VCaP (cell line): Measurements from ENCODE around the gene CRYGN.
A peak's percentile ranks its signal among the peaks of the same experiment; 100 is the strongest.

Experiments
- H3K27ac ChIP-seq: fragments of 450-650 bp; 2 replicates; pipeline ENCODE4 v1.5.1; 2017
- TF ChIP-seq, protein P1 (sequence below): fragments of 450-650 bp; conservative IDR thresholded peaks from 2 replicates; pipeline ENCODE4 v1.5.1; 2017; ENCODE audit warnings: mild to moderate bottlenecking, moderate library complexity

Gene CRYGN

DNA sequence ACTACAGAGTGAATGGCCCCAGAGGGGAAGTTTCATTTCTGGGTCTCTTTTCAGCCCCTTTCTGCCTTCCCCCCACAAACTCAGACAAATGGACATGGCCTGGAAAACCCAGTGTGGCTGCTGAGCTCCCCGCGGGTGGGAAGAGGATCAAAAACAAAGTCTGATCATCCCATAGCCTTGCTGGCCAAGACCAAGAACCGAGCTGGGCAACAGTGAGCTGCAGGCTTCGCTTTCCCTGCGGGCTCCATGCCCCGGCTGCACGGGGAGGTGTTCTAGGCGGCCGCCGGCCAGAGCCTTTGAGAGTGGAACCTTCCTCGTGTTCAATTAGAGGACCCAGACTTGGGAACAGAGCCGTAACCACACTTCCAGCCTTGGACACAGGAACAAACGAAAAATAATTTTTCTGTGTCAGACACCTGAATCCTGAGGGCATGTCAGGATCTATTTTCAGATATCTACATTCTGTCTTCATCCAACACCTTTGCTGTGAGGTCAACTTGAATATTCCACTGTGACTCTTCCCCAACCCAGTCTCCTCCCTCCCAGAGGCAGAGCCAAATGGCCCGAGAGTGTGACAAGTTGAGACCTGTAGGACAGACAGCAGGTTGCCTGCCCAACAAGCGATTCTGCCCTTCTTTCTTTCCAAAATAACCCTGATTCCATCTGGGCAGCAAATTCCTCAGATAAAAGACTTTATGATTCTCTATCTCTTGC is 56.1 kb downstream of the CRYGN start:
- TF ChIP-seq, protein P1, sequence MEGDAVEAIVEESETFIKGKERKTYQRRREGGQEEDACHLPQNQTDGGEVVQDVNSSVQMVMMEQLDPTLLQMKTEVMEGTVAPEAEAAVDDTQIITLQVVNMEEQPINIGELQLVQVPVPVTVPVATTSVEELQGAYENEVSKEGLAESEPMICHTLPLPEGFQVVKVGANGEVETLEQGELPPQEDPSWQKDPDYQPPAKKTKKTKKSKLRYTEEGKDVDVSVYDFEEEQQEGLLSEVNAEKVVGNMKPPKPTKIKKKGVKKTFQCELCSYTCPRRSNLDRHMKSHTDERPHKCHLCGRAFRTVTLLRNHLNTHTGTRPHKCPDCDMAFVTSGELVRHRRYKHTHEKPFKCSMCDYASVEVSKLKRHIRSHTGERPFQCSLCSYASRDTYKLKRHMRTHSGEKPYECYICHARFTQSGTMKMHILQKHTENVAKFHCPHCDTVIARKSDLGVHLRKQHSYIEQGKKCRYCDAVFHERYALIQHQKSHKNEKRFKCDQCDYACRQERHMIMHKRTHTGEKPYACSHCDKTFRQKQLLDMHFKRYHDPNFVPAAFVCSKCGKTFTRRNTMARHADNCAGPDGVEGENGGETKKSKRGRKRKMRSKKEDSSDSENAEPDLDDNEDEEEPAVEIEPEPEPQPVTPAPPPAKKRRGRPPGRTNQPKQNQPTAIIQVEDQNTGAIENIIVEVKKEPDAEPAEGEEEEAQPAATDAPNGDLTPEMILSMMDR, result no peak
- H3K27ac ChIP-seq, result no peak overlapping the region

DNA sequence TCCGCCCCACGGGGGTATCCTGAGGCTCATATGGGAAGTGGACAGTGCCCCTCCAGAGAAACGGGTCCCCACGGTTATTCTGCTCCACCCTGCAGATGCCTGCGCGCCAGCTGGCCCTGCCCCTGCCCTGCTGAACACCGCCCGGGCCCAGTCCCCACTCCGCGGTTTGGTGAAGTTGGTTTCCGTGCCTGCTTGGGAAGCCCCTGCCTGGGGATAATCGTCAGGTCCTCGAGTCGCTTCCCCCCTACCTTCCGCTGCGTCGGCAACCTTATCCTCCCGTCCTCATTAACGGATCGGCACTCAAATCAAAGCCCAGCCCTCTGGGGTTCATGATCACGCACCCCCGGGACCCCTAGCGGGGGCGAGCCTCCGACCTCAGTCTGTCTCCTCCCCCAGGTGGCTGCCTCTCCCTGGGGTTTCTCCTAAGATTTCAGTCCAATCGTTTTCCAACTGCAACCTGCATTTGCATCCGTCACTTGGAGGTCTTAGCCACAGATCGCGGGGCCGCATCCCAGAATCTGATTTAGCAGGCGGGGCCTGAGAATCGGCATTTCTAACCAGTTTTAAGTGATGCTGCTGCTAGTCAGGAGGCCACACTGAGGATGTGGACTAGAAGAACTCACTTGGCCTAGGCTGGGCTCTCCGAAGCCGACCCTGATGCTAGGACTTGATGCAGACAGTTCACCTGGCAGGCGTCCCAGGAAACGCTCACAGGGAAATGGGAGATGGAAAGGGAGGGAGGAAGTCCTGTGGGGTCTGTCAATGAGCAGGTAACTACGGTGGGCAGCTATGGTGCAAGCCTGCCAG is 57.7 kb downstream of the CRYGN start:
- peak overlapping the region; percentile 4; the same call in 1 of the 2 replicates for H3K27ac ChIP-seq
- TF ChIP-seq, protein P1, result no peak

DNA sequence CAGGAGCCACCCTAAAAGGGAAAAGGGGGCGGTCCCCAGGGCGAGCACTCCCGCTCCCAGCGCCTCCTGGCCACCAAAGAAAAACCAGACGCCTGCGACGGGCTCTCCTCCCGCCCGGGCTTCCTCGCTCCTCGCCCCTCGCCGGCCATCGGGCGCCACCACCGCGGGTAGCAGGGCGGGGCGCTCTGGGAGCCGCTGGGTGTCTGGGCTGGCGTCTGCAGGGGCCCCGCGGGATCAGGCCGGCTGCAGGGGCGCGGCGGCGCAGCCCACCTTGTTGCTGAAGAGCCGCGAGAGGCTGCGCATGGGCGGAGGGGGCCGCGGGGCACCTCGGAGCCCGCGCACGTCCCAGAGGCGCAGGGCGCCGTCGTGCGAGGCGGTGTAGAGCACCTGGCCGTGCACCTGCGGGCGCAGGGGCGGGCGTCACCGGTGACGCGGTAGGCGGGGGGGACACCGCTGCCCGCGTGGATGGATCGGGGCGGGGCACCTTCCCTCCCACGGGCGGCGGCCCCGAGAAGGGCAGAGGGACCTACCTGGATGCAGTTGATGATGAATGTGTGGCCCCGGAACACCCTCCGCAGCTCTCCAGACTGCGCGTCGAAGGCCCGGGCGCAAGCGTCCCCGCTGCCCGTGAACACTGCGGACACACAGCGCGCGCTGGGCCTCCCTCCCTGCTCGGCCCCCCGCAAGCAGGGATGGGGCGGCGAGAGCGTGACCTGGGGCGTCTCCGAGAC is 58.4 kb downstream of the CRYGN start:
- peak overlapping the region; percentile 4; the same call in 1 of the 2 replicates for H3K27ac ChIP-seq
- TF ChIP-seq, protein P1, result no peak

DNA sequence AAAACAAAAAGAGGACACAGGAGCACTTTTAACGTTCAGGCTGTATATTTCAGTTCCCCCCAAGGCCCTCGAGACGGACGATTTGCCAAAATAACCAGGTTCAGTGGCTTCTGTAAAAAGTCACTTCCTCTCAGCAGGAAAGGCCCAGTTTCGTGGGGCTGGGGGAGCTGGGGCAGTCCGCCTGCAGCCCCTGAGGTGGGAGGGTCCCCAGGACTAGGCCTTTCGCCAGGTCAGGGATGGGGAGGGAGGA is 58.9 kb downstream of the CRYGN start:
- no peak overlapping the region; the same call in 1 of the 2 replicates for H3K27ac ChIP-seq
- TF ChIP-seq, protein P1, result no peak

DNA sequence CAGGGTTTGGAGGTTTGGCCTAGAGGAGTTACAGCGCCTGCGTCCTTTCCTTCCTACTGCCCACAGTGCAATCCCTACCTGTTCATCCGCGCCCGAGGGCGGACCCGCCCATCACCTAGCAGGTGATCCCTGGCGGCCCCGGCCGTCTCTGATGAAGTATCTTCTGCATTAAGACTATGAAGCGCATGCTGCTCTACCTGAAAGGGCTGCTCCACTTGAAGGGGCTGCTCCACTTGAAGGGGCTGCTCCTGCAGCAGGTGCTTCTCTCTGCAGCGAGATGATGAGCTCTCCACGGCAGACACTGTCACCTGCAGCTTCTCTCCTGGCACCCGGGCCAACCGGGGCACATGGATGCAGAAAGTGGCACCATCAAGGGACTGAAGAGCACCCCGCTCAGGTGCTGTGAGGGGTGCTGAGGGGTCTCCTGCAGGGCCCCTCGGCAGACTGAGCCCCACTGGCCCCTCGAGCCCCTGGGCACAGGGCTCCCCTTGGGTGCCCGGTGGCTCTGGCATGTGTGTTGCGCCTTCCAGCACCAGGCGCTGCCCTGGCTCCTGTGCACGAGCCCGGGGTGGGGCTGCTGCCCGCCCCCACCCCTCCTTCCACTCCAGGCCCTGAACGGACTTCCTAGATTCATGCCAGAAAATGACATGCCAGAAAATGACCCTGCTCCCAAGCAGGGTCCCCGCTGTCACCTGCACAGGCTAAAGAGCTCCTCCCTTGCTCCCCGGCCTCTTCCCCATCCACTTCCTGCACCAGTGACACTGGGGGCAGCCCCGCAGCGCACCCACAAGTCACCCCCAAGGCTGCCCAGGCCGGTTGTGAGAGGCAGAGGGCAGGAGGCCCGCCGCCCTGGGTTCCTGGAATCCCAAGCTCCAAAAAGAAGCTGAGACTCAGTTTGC is 59.5 kb downstream of the CRYGN start:
- H3K27ac ChIP-seq, result no peak overlapping the region

DNA sequence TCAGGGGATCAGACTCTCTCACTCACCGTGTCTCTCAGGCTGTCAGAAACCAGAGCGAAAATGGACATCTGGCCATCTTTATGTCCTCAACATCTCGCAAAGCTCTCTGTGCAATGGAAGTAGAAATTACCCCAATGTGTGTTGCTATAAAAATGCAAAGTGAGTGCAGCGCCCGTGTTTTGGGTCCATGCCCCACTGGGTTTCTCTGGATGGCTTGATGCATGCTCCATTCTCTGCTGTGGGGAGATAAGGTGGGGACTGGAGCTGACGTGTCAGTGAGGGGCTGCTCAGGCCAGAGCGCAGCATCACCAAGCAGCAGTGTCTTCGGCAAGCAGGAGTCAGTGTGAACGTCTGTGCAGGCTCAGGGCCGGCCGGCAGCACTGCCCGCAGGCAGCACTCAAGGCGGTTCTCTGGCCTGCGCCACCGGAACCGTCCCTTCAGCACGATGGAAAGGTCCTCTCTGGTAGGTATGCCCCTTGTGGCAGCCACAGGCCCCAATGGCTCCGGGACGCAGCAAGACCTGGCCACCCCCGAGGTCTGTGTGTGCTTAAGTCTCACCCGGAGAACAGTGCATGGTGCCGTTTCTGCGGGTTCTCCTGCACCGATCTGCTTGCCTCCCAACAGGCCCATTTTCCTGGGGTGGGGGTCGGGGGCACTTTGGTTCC is 60.3 kb downstream of the CRYGN start:
- TF ChIP-seq, protein P1, result no peak
- H3K27ac ChIP-seq, result no peak overlapping the region

More for the DNA sequence above, 59.5 kb downstream of the CRYGN start:
- TF ChIP-seq, protein P1, result no peak
